Upper lobe of right lung (tissue), 1 donor: ENCODE measurements around the gene RAB17. TPM values are rescaled to one million over a fixed set of nuclear protein-coding genes. Genes with fewer than 3 reads are reported as not detected.

Source experiments
- ATAC-seq: fragments of 200-7000 bp; cut with Tn5 transposase; one replicate; pipeline ENCODE4 v1.9.1; 2020; ENCODE audit warnings: mild to moderate bottlenecking, moderate library complexity
- DNase-seq: peaks from one replicate; pipeline ENCODE4 v3.0.0-alpha.2; 2020
- H3K27ac ChIP-seq: fragments of 200-600 bp; one replicate; pipeline ENCODE4 v1.8.0; 2022
- H3K27me3 ChIP-seq: fragments of 200-600 bp; one replicate; pipeline ENCODE4 v1.8.0; 2022; ENCODE audit warnings: mild to moderate bottlenecking
- H3K36me3 ChIP-seq: fragments of 200-600 bp; one replicate; pipeline ENCODE4 v1.8.0; 2022
- H3K4me1 ChIP-seq: fragments of 200-600 bp; one replicate; pipeline ENCODE4 v1.8.0; 2022
- H3K4me3 ChIP-seq: fragments of 200-600 bp; one replicate; pipeline ENCODE4 v1.8.0; 2022; ENCODE audit warnings: mild to moderate bottlenecking
- H3K9me3 ChIP-seq: fragments of 200-600 bp; one replicate; pipeline ENCODE4 v1.8.0; 2022
- CTCF ChIP-seq: fragments of 200-600 bp; IDR thresholded peaks from one replicate; pipeline ENCODE4 v1.8.0; 2022; ENCODE audit warnings: antibody characterized with exemption
- intact Hi-C: fragments of 100-400 bp; cut with DNase I; formaldehyde crosslinking; loops from one replicate; pipeline ENCODE4 v1.11.0; 2022
- total RNA-seq: library from RNA; stranded (reverse); fragmentation: NEBNext Ultra II Directional; extraction: Animal tissue kit (Norgen Biotek cat#: 25700); gene quantifications from one replicate; pipeline ENCODE4 v1.2.1, GENCODE V29; 2021
- donor health status: DM: no; HTN: yes; CAD: no; lungs with severe emphysema.

Gene RAB17
- total RNA-seq, 1 donor from 2014 or later = 50.9 TPM

GRCh38 chr2:237567276-237568029 lies 23.1 kb downstream of the RAB17 start:
- no peak for ATAC-seq
- intact Hi-C loops = no loop called here
- Histone ChIP-seq H3K27ac (no peak overlapping the region), H3K36me3 (no peaks in the 10 kb centered on the region), H3K27me3 (peaks cover 8% of the 10 kb centered on the region), H3K4me1 (peaks cover 8% of the 10 kb centered on the region), H3K4me3 (no peak overlapping the region), H3K9me3 (no peaks in the 10 kb centered on the region)
- no peak for TF ChIP-seq CTCF
- DNase-seq = no peak

GRCh38 chr2:237566401-237567235 lies 23.9 kb downstream of the RAB17 start, which contains the start of gene PRLH:
Gene PRLH, plus strand, starts transcription at chr2:237566574. Its CDS starts 0 bp downstream, at chr2:237566574.
- no peaks in the 10 kb centered on the region for H3K36me3 ChIP-seq
- ATAC-seq (no peak), DNase-seq (no peak)
- no peak within 1 kb of the TSS for H3K4me3 ChIP-seq
- H3K9me3 ChIP-seq = no peaks in the 10 kb centered on the region
- peaks cover 1% of the 10 kb centered on the region for H3K4me1 ChIP-seq
- intact Hi-C loops = no loop called here
- TF ChIP-seq CTCF = no peak
- H3K27me3 ChIP-seq = peaks cover 8% of the 10 kb centered on the region
- H3K27ac ChIP-seq = no peak within 1 kb of the TSS

GRCh38 chr2:237565974-237566373 lies 24.6 kb downstream of the RAB17 start:
- intact Hi-C loops = no loop called here
- H3K9me3 ChIP-seq = no peaks in the 10 kb centered on the region
- H3K4me3 ChIP-seq = no peak overlapping the region
- TF ChIP-seq CTCF = no peak
- ATAC-seq = no peak
- no peak for DNase-seq
- peaks cover 8% of the 10 kb centered on the region for H3K27me3 ChIP-seq
- no peaks in the 10 kb centered on the region for H3K36me3 ChIP-seq
- no peaks in the 10 kb centered on the region for H3K4me1 ChIP-seq
- no peak overlapping the region for H3K27ac ChIP-seq

- intact Hi-C loops = no loop called here
- Histone ChIP-seq H3K27me3 (peaks cover 8% of the 10 kb centered on the region), H3K9me3 (no peaks in the 10 kb centered on the region), H3K36me3 (no peaks in the 10 kb centered on the region), H3K4me3 (no peak overlapping the region), H3K27ac (no peak overlapping the region), H3K4me1 (no peaks in the 10 kb centered on the region)
- TF ChIP-seq CTCF = no peak
- DNase-seq (peak; percentile 52), ATAC-seq (no peak)
Observed at GRCh38 chr2:237564526-237565131, 25.9 kb downstream of the RAB17 start.

GRCh38 chr2:237563816-237564215 lies 26.7 kb downstream of the RAB17 start:
- H3K4me3 ChIP-seq = no peak overlapping the region
- intact Hi-C loops = no loop called here
- no peak overlapping the region for H3K27ac ChIP-seq
- TF ChIP-seq CTCF = no peak
- no peaks in the 10 kb centered on the region for H3K9me3 ChIP-seq
- DNase-seq (peak; percentile 77), ATAC-seq (peak; percentile 18)
- H3K4me1 ChIP-seq = peaks cover 5% of the 10 kb centered on the region
- no peaks in the 10 kb centered on the region for H3K36me3 ChIP-seq
- H3K27me3 ChIP-seq = peaks cover 8% of the 10 kb centered on the region
